ENCODE data around the gene ZNF669. TPM values are rescaled to one million over a fixed set of nuclear protein-coding genes. Genes with fewer than 3 reads are reported as not detected.

Gene ZNF669
- total and polyA plus RNA-seq, 2 experiments from 2014 or later = 13.7 to 25.4 TPM

DNA sequence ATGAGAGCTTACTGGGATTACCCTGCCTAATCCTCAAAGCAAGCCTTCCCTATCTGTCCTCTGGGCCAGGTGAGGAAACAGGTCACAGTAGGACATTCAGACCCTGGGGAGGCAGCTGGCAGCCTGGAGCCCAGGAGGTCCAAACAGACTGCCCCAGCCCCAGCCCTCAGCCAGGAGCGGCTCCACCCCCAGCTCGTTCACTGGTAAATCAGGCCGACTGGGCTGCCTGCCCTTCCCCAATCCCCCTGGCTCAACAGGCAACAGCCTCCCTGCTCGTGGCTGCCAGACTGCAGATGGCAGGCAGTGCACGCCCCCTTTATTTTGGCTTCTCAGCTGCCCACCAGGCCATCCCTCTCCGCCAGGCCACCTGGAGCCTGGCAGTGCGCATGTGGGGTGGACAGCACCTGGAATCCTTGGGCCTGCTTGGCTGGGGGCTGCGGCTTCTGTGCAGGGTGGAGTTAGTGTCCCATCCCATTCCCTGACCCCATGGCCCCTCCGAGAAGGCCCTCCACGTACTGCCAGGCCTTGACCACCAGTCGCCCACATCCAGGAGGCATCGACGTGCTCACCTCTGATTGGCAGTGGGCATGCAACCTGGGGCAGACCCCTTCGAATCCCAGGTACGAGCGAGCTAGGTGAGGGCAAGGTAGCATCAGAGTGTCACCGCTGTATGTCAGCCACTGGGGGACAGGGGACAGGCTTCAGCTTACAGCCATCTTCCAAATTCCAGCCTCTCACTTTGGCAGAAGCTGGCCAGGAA lies 14.4 kb downstream of the ZNF669 start (continued):
- TF ChIP-seq ETS1 (IDR thresholded peaks at IDR 0.05) = no peak
- TF ChIP-seq, protein P1, sequence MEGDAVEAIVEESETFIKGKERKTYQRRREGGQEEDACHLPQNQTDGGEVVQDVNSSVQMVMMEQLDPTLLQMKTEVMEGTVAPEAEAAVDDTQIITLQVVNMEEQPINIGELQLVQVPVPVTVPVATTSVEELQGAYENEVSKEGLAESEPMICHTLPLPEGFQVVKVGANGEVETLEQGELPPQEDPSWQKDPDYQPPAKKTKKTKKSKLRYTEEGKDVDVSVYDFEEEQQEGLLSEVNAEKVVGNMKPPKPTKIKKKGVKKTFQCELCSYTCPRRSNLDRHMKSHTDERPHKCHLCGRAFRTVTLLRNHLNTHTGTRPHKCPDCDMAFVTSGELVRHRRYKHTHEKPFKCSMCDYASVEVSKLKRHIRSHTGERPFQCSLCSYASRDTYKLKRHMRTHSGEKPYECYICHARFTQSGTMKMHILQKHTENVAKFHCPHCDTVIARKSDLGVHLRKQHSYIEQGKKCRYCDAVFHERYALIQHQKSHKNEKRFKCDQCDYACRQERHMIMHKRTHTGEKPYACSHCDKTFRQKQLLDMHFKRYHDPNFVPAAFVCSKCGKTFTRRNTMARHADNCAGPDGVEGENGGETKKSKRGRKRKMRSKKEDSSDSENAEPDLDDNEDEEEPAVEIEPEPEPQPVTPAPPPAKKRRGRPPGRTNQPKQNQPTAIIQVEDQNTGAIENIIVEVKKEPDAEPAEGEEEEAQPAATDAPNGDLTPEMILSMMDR (conservative IDR thresholded peaks at IDR 0.05; ENCODE audit: low read depth in 2 of 2) = no peak
- TF ChIP-seq POLR2AphosphoS5 (IDR thresholded peaks at IDR 0.05; ENCODE audit: low read depth) = no peak

DNA sequence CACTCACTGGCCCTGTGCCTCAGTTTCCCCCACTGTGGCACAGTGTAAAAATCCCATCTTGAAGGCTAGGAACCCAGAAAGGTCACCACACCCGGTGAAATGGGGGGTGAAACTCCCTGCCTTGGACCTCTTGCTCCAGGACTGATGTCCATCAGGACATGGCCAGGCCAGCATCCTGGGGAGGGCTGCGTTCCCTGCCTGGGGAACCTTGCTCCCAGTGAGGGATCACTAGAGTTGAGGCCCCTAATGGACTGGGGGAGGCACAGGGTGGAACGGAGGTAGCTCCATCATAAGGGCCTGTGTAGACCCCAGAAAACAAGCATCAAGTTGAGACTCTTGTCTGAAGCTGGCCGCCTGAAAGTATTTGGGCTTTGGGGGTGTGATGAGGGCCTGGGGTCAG lies 15.2 kb downstream of the ZNF669 start:
- Mint-ChIP-seq H3K9me3 (peaks cover 4% of the 10 kb centered on the region), H3K27me3 (ENCODE audit: insufficient read depth, low read depth, poor library complexity) (peaks cover 4% of the 10 kb centered on the region), H3K36me3 (ENCODE audit: low read depth) (no peaks in the 10 kb centered on the region), H3K4me3 (no peak overlapping the region), H3K4me1 (peaks cover 6% of the 10 kb centered on the region), H3K27ac (no peak overlapping the region)
- no peaks in the 10 kb centered on the region for H3K27me3 ChIP-seq (ENCODE audit: insufficient read depth)
- no peak overlapping the region for H3K27ac ChIP-seq (ENCODE audit: low read depth)
- no peaks in the 10 kb centered on the region for H3F3A ChIP-seq (replicated peaks; ENCODE audit: low read depth)
- DNase-seq (ENCODE audit: low spot score) (no peak), ATAC-seq (no peak)
- no peaks in the 10 kb centered on the region for H4K20me1 ChIP-seq (replicated peaks; ENCODE audit: insufficient read depth)
- H2AFZ ChIP-seq = no peak overlapping the region
- no peaks in the 10 kb centered on the region for H3K4me1 ChIP-seq (ENCODE audit: insufficient read depth)
- no peaks in the 10 kb centered on the region for H3K36me3 ChIP-seq (ENCODE audit: insufficient read depth)
- no peaks in the 10 kb centered on the region for H3K9me2 ChIP-seq (ENCODE audit: insufficient read depth)
- no peak overlapping the region for H3K4me3 ChIP-seq
- H3K79me2 ChIP-seq (replicated peaks; ENCODE audit: insufficient read depth) = no peaks in the 10 kb centered on the region
- no peak overlapping the region for H3K4me2 ChIP-seq
- no peak for TF ChIP-seq ZNF114 (CRISPR knock-in tag; IDR thresholded peaks at IDR 0.05)
- TF ChIP-seq NANOG (IDR thresholded peaks at IDR 0.05; ENCODE audit: borderline replicate concordance) = no peak
- TF ChIP-seq CREB1 (CRISPR knock-in tag; IDR thresholded peaks at IDR 0.05; ENCODE audit: low read depth) = no peak
- TF ChIP-seq, protein P2, sequence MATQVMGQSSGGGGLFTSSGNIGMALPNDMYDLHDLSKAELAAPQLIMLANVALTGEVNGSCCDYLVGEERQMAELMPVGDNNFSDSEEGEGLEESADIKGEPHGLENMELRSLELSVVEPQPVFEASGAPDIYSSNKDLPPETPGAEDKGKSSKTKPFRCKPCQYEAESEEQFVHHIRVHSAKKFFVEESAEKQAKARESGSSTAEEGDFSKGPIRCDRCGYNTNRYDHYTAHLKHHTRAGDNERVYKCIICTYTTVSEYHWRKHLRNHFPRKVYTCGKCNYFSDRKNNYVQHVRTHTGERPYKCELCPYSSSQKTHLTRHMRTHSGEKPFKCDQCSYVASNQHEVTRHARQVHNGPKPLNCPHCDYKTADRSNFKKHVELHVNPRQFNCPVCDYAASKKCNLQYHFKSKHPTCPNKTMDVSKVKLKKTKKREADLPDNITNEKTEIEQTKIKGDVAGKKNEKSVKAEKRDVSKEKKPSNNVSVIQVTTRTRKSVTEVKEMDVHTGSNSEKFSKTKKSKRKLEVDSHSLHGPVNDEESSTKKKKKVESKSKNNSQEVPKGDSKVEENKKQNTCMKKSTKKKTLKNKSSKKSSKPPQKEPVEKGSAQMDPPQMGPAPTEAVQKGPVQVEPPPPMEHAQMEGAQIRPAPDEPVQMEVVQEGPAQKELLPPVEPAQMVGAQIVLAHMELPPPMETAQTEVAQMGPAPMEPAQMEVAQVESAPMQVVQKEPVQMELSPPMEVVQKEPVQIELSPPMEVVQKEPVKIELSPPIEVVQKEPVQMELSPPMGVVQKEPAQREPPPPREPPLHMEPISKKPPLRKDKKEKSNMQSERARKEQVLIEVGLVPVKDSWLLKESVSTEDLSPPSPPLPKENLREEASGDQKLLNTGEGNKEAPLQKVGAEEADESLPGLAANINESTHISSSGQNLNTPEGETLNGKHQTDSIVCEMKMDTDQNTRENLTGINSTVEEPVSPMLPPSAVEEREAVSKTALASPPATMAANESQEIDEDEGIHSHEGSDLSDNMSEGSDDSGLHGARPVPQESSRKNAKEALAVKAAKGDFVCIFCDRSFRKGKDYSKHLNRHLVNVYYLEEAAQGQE (IDR thresholded peaks at IDR 0.05; ENCODE audit: unreplicated experiment) = no peak
- TF ChIP-seq, protein P1 (conservative IDR thresholded peaks at IDR 0.05; ENCODE audit: low read depth in 2 of 2) = no peak
- TF ChIP-seq ZNF462 (CRISPR knock-in tag; IDR thresholded peaks at IDR 0.05) = no peak
- no peak for TF ChIP-seq STAT1 (IDR thresholded peaks at IDR 0.05; ENCODE audit: unreplicated experiment)
